Fibroblast of skin of right quadriceps (primary cell): Measurements from ENCODE around the gene GALK2.
"Not testable (repeated sequence)": the region's sequence is repeated elsewhere in the genome, so short reads cannot be mapped to it uniquely, and the experiment has no call there.

Experiments
- DNase-seq: peaks from one replicate; pipeline ENCODE4 v3.0.0-alpha.2; 2013

GALK2 gene

DNA sequence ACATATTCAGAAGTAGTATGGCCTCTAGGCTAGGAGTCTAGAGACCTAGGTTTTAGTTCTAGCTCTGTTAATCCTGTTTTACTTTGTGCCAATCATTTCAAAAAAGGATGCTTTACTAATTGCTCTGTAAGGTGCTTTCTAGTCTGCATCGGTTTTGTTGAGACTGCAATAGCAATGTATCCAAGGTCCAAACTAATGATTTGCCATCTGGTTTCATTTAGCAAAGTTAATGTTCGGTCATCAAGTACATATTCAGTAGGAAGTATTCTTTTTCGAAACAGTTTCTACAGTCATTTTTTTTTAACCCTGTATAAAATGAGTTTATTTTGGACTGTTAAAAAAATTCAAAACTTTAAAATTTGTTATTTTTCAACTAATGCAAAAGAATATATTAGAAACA lies 2.0 kb upstream of the GALK2 start:
- peak; percentile 23 for DNase-seq

DNA sequence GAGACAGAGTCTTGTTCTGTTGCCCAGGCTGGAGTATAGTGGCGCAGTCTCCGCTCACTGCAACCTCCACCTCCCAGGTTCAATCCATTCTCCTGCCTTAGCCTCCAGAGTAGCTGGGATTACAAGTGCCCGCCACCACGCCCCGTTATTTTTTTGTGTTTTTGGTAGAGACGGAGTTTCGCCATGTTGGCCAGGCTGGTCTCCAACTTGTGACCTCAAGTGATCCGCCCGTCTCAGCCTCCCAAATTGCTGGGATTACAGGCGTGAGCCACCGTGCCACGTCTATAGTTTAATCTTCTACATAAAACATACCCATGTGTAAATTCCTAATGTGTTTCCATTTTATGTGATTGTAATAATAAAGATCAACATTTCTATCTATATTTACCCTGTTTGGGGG lies 1.7 kb downstream of the GALK2 start:
- no peak for DNase-seq

DNA sequence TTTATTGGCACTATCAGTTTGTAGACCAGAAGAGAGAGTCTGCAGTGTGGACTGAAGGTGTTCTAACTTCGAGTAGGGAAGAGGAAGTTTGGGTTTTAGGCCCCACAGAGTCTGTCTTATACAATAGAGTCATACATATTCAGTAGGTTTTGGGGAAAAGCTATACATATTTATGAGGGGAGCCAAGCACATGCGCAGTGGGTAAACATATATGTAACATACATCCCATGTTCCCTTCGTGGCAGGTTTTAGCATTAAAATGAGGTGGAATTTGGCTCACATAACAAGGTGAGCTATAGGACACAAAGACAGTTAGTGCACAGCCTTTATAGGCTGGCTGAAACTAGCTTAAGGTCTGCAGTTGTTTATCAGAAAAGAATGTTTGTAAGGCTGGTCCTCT lies 4.9 kb downstream of the GALK2 start:
- no peak for DNase-seq

DNA sequence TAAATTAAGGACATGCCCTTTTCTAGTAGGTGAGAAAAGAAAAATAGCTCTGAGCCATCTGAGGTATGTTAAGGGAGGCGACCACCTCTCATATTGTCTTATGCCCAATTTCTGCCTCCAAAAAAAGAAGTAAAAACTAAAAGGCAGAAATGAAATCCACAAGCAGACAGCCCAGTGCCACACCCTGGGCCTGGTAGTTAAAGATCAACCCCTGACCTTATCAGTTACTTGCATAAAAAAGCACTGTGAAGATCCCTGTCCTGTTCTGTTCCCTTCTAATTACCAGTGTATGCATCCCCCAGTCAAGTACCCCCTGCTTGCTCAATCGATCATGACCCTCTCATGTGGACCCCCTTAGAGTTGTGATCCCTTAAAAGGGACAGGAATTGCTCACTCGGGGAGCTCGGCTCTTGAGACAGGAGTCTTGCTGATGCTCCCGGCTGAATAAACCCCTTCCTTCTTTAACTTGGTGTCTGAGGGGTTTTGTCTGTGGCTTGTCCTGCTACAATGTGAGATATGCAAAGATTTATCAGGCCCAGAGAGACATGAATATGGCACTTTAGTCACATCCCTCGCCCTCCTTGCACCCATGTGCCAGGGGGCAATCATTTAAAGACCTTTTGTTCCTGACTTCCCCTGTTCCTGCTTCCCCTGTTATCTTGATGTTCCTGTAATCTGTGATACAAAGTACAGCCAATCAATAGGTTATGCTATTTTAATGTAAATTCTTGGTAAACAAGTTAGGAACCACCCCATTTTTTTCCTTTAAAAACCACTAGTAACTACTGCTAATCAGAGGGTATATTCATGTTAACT lies 5.7 kb downstream of the GALK2 start:
- DNase-seq, result not testable (repeated sequence)

DNA sequence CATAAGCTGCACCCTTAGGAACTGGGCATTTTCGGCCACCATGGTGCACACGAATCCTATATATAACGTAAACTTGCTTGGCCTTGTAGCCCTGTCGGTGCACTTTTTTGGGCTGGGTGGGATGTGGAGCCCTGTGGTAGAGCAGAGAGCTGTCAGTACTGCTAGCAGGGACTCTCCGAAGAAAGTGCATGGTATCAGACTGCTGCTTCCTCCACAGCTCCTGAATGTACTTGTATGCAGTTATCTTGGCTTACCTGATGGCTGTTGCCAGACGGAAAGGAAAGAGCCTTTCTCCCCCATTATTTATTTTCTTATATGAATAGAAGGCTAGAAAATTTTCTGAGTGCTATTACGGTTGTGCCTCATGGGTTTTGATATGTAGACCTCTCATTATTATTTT lies 8.4 kb downstream of the GALK2 start:
- DNase-seq, result no peak

DNA sequence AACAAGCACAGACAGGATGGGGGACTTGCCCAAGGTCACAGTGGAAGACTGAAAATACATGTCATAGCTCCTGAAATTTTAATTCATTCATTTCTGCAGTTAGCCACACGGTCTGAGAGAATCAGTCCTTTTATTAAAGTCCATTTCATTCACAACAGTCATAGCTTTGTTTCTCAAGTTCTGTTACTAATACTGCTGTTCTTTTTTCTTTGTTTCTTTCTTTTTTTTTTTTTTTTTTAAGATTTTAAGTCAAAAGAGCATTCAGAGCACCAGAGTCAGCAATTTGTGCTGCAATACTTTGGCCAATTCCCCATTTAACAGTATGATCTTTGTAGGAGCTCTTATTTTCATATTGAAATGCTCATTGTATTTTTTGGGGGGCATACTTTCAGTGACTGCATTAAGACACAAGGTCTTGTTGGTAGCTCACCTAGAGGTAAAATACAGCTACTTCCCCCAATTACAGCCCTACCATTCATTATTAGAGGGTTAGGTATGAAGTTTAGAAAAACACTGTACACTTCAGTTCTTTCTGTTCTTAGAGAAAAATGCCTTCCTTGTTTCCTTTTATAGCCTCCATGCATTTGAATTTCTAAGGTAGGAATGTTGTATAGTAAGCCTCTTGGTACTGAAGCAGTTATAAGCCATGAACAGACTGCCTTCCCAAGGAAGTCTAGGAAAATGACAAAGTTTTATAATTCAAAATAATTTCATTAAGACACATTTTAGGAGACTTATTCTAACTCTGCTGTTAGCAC lies 9.6 kb downstream of the GALK2 start:
- DNase-seq, result no peak

DNA sequence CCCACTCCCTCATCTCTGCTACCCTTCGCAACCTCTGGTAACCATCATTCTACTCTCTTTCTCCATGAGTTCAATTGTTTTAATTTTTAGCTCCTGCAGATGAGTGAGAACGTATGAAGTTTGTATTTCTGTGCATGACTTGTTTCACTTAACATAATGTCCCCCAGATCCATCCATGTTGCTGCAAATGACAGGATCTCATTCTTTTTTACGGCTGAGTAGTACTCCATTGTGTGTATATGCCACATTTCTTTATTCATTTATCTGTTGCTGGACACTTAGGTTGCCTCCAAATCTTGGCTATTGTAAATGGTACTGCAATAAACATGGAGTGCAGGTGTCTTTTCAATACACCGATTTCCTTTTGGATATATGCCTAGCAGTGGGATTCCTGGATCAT lies 12.1 kb downstream of the GALK2 start:
- no peak for DNase-seq

DNA sequence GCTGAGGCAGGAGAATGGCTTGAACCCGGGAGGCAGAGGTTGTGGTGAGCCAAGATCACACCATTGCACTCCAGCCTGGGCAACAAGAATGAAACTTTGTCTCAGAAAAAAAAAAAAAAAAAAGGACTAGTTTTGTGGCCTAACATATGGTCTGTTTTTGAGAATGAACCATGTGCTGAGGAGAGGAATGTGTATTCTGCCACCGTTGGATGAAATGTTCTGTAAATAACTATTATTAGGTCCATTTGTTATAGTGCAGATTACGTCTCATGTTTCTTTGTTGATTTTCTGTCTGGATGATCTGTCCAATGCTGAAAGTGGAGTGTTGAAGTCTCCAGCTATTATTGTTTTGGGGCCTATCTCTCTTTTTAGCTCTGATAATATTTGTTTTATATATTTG lies 13.7 kb downstream of the GALK2 start:
- DNase-seq, result not testable (repeated sequence)

DNA sequence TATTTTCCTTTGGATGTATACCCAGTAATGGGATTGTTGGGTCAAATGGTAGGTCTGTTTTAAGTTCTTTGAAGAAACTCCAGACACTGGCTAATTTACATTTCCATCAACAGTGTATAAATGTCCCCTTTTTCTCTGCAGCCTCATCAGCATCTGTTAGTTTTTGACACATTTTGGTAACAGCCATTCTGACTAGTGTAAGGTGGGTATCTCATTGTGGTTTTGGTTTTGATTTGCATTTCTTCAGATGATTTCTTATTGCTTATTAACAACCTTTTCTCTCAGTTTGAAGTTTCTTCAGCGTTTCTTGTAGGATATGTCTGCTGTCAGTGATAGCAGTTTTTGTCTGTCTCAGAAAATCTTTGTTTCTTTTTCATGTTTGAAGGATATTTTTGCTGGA lies 15.4 kb downstream of the GALK2 start:
- DNase-seq, result no peak

DNA sequence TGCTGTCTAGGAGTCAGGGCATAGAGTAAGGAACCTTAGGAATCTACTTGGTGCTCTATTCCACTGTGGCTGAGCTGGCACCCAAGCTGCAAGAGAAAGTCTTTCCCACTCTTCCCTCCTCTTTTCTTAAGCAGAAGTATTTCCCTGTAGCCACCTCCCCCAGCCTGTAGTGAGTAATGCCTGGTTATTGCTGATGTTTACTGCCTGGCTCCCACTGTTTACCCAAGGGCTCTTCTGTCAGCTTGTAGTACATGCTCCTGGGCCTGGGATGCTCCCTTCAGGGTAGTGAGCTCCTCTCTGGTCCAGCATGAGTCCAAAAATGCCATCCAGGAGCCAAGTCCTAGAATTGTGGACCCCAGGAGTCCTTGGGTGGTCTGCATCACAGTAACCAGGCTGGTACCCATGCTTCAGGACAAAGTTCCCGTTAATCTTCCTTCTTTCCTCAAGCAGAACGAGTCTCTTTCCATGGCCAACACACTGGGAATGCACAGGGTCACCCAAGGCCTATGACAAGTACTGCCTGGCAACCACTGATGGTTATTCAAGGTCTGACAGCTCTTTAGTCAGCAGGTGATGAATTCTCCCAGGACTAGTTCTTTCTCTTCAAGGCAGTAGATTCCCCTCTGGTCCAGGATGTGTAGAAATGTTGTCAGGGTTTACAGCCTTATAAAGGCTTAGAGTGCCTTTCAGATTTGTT lies 17.6 kb downstream of the GALK2 start:
- DNase-seq, result peak; percentile 14

DNA sequence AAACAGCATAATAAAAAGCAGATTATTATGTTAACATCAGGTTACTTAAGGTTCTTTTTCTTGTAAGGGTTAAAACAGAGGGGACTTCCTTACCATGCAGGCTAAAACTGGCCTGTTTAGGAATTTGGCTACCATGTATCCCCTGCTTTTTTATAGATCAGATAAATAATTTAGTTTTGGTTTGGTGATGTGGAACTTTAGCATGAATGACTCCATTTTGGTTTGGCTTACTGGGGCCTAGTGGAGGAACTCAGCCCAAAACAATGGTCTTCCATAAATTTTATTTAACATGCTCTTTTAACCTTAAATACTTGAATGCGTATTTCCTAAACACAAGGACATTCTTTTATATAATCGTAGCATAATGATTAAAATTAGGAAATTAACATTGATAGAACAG lies 18.9 kb downstream of the GALK2 start:
- DNase-seq, result no peak

DNA sequence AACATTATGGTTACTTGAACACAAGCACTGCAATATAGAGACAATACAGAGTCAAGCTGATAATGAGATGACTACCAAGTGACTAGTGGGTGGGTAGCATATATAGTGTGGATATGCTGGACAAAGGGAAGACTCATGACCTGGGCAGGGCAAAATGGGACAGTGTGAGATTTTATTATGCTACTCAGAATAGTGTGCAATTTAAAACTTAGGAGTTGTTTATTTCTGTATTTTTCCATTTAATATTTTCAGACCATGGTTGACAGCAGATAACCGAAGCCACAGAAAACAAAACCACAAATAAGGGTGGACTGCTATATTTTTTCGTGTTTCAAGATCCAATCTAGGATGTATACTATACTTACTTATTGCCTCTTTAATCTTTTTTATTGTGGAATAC lies 19.6 kb downstream of the GALK2 start:
- DNase-seq, result no peak

DNA sequence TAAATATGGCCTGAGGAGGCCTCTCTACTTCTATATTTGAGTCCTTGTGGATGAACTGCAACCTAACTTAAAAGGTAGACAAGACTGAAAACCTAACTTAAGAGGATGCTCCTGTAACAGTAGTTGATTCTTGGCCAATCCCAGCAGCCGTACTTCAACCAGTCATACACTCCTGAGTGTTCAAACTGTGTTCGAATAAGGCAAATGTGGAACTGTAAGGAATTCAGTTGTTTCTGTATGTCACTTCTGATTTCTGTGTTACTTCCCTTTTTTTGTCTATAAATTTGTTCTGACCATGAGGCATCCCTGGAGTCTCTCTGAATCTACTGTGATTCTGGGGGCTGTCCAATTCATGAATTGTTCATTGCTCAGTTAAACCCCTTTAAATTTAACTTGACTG lies 20.5 kb downstream of the GALK2 start:
- no peak for DNase-seq

DNA sequence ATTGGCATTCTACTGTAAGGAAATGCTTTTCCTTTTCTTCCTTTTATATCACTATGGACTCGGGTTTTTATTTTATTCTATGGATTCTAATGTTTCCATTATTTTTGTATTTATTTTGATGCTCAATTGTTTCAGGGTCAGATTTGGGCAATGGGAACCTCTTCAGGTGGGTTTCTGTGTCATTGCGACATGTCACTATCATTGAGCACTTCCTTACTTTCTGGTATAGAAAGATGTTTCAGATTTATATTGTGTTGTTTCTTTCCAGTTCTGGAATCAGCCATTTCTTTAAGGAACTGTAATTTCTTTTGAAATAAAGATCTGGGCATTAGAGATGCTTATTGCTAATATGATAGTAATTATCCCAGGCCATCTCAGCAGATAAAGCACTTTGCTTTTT lies 21.8 kb downstream of the GALK2 start:
- DNase-seq, result no peak

DNA sequence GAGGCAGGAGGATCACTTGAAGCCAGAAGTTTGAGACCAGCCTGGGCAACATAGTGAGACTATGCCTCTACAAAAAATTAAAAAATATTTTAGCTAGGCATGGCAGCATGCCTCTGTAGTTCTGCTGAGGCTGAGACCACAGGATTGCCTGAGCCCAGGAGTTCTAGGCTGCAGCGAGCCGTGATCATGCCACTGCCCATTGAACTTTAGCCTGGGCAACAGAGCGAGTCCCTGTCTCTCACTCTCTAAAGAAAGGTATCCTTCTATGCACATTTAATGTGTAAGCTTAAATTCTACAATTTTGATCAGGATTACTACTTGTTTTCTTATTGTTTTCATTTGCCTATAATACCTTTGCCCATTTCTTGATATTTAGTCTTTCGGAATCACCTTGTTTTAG lies 26.8 kb downstream of the GALK2 start:
- DNase-seq, result no peak

DNA sequence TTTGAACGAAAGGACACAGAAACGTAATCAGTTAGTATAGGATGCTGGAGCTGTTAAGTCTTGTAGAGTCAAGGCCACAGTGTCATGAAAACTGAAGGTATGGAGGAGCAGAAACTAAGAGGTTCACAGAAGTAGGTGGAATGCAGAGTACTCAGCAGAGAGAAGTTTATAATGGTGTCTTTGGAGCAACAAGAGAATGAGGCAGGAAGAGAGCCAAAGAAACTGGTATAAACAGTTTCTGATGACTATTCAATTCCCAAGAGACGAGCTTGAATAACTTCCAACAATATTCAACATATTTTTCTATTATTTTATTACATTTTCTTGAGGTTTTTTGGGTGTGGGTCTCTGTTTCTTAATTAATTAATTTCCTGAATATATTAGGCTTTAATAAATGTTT lies 29.6 kb downstream of the GALK2 start:
- DNase-seq, result peak; percentile 21

DNA sequence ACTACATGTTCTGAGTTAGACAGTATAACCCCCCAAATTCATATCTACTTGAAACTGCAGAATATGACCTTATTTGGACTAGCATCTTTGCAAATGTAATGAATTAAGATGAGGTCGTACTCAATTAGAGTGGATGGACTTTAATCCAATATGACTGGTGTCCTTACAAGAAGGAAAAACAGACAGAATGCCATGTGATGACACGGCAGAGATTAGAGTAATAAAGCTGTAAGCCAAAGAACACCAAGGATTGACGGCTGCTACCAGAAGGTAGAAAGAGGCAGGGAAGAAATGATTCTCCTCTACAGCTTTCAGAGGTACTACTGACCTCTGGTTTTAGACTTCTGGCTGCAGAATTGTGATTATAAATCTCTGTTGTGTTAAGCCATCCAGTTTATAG lies 30.3 kb downstream of the GALK2 start:
- no peak for DNase-seq

DNA sequence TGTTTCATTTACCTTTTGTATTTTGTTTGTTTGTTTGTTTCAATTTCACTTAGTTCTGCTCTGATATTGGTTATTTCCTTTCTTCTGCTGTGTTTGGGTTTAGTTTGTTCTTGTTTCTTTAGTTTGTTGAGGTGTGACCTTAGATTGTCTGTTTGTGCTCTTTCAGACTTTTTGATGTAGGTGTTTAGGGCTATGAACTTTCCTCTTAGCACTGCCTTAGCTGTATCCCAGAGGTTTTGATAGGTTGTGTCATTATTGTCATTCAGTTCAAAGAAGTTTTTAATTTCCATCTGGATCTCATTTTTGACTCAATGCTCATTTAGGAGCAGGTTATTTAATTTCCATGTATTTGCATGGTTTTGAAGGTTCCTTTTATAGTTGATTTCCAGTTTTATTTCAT lies 38.1 kb downstream of the GALK2 start:
- DNase-seq, result not testable (repeated sequence)

DNA sequence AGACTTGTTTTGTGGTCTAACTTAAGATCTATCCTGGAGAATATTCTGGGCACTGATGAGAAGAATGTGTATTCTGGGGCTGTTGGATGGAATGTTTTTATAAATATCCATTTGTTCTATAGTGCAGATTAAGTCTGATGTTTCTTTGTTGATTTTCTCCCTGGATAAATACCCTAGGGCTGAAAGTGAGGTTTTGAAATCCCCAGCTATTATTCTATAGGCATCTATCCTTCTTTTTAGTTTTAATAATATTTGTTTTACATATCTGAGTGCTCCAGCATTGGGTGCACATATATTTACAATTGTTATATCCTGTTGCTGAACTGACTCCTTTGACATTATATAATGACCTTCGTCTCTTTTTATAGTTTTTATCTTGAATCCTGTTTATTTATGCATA lies 42.9 kb downstream of the GALK2 start:
- no peak for DNase-seq

DNA sequence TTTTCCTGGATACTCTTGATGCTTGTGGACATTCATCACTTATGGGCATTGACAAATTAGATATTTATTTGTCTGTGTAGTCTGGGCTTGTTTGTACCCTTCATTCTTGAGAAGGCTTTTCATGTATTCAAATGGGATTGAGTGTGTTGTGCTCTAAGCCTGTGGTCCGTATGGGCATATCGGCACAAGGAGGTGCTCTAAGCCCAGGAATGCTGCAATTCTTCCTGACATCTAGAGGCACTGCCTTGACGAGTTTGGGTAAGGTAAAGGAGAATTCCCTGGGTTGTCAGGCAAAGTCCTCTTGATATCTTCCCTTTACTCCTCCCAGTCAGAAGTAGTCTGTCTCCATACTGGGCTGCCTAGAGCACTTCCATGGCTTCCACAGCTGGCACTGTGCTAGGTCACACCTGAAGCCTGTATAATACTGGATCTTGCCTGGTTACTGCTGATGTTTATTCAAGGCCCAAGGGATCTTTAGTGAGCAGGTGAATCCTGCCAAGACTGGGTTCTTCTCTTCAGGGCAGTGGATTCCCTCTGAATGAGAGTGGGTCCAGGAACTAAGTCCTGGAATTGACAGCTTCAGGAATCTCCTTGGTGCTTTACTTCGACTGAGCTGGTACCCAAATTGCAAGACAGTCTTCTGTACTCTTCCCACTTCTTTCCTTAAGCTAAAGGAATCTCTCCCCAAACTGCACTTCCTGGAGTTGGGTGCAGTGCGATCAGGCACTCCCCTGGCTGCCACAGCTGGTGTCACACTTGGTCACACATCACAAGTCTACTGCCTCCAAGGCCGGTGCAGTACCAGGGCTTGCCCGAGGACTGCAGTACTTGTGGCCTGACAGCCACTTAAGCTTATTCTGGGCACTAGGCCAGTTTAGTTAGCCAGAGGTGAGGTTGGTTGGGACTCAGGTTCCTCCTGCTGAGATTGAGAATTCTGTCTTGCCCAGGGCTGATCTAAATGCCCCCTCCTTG lies 46.0 kb downstream of the GALK2 start:
- no peak for DNase-seq

DNA sequence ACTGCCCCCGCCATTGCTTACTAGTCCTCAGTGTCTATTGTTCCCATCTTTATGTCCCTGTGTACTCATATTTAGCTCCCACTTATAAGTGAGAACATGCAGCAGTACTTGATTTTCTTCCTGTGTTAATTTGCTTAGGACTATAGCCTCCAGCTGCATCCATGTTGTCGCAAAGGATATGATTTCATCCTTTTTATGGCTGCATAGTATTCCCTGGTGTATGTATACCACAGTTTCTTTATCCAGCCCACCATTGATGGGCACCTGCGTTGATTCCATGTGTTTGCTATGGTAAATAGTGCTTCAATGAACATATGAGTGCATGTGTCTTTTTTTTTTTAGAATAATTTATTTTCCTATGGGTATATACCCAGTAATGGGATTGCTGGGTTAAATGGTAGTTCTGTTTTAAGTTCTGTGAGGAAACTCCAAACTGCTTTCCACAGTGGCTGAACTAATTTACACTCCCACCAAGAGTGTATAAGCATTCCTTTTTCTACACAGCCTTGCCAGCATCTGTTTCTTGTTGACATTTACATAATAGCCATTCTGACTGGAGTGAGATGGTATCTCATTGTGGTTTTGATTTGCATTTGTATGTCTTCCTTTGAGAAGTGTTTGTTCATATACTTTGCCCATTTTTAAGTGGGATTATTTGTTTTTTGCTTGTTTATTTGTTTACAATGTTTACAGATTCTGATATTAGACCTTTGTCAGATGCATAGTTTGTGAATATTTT lies 53.7 kb downstream of the GALK2 start:
- DNase-seq, result peak; percentile 43
